ENCODE results near the gene SLC35F4.
A peak's percentile ranks its signal among the peaks of the same experiment; 100 is the strongest.
"Not testable (repeated sequence)": the region's sequence is repeated elsewhere in the genome, so short reads cannot be mapped to it uniquely, and the experiment has no call there.

Gene SLC35F4

DNA sequence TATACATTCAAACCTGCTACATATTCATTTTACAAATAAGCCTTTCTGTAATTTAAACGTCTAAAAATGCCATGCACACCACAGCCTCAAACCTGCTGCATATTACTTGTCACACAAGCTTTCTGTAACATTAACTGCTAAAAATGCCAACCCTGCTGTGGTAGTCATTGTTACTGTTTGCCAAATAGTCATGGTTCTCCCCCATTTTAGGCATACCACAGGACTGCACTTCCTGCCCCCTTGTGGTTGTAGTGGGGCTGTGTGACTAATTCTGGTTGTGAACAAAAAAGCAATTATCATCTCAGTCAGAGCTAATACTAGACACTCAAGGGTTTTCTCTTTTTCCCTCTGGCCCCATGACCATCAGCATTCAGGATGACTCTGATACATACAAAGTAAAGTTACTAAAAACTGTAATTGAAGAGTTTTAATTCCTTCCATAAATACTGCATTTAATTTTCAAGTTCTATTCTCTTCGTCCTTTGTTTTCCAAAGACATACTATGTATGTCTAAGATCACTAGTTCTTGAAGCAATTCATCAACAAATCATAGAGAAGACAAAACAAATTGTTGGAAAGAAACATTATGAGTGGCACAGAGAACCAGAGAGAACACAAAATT, 5.7 kb upstream of the SLC35F4 start:
- H3K9ac ChIP-seq (ENCODE audit: low read depth, low read length): no peak overlapping the region
- peaks cover 7% of the 10 kb centered on the region for H3K27me3 ChIP-seq (ENCODE audit: control insufficient read depth, insufficient read depth, low read length)
- H3K4me3 ChIP-seq (ENCODE audit: low read depth, low read length): no peak overlapping the region
- no peaks in the 10 kb centered on the region for H3K9me3 ChIP-seq (ENCODE audit: control insufficient read depth, insufficient read depth, low read length)
- peaks cover 4% of the 10 kb centered on the region for H3K4me1 ChIP-seq (ENCODE audit: control insufficient read depth, insufficient read depth, low read length)
- H3K36me3 ChIP-seq (ENCODE audit: control insufficient read depth, insufficient read depth, low read length): no peaks in the 10 kb centered on the region

DNA sequence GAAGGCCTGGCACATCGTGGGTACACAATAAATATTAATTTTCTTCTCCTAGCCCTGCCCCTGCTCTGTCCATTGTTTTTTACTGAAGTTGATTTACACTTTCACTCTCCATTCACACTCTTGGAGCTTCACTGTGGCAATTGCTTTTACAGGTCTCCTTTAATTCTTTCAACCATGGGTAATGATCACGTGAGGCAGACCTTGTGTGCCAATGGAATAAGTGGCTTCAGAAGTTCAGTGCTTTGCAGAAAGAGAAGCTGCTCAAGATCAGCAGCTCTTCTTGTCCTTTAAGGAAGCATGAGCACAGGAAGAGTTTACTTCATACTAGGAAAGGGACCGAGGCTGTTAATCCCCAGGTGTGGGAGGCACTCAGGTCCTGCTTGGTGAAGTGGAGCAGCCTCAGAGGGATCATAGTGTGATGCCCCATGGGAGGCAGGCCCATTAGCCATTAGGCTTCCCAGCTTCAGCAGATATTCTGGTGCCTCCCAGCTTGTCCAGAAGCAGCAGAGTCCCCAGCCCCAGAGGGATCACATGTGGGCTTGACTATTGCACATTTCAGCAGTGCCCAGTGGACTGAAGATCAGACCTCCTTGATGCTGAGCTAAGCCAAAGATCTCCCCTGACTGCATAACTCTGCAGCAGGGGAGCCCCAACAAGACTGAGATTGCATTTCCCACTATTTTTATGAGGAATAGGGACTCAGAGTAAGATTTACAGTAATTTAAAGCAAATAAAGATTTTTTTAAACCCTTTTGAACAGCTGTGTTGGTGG, 5.0 kb upstream of the SLC35F4 start:
- no peak overlapping the region for H3K4me3 ChIP-seq (ENCODE audit: low read depth, low read length)
- no peaks in the 10 kb centered on the region for H3K9me3 ChIP-seq (ENCODE audit: control insufficient read depth, insufficient read depth, low read length)
- peaks cover 4% of the 10 kb centered on the region for H3K4me1 ChIP-seq (ENCODE audit: control insufficient read depth, insufficient read depth, low read length)
- H3K9ac ChIP-seq (ENCODE audit: low read depth, low read length): no peak overlapping the region
- H3K27me3 ChIP-seq (ENCODE audit: control insufficient read depth, insufficient read depth, low read length): peaks cover 14% of the 10 kb centered on the region
- no peaks in the 10 kb centered on the region for H3K36me3 ChIP-seq (ENCODE audit: control insufficient read depth, insufficient read depth, low read length)

DNA sequence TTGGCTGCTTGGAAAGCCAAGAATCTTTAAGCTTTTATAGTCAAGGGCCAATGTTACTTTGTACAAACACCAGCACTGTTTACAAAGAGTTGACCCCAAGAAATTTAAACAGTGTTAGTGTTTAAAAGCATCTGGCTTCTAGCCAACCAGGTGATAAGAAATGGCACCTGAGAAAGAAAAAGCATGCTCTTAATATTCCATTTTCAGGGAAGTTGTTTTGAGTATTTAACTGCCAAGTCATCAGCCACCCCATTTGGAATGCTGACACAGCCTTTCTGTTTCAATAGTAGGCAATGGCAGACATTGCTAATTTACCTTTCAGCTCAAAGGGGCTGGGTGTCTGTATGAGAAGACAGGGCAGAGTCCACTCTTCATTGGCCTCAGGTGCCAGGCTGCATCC, 3.7 kb upstream of the SLC35F4 start:
- Histone ChIP-seq H3K4me3 (ENCODE audit: low read depth, low read length) (no peak overlapping the region), H3K4me1 (ENCODE audit: control insufficient read depth, insufficient read depth, low read length) (peaks cover 4% of the 10 kb centered on the region), H3K9ac (ENCODE audit: low read depth, low read length) (no peak overlapping the region), H3K9me3 (ENCODE audit: control insufficient read depth, insufficient read depth, low read length) (no peaks in the 10 kb centered on the region), H3K27me3 (ENCODE audit: control insufficient read depth, insufficient read depth, low read length) (peaks cover 16% of the 10 kb centered on the region), H3K36me3 (ENCODE audit: control insufficient read depth, insufficient read depth, low read length) (no peaks in the 10 kb centered on the region)

DNA sequence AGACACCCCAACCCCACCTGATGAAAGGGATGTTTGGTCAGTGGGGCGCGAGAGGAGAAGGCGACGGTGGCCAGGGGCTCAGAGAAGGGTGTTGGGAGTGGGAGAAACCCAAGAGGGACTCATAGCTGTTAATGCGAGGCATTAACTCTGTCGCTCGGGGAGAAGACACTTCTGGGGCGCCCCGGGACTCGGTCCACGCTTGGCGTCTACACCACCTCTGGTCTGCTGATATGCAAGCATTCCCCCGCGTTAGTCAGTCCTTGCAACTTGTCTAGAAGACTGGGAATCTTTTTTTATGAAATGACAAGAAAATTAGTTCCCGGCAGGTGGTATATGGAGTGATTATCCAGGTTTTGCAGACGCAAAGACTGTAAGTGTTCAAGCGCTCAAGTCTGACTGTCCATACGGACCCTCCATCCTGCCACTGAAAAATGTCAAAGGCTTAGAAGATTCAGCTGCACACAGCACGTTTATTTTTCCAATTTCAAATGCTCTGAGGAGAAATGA, 360 bp upstream of the SLC35F4 start:
- Histone ChIP-seq H3K9ac (ENCODE audit: low read depth, low read length) (no peak overlapping the region), H3K4me1 (ENCODE audit: control insufficient read depth, insufficient read depth, low read length) (peaks cover 2% of the 10 kb centered on the region), H3K9me3 (ENCODE audit: control insufficient read depth, insufficient read depth, low read length) (no peaks in the 10 kb centered on the region), H3K27me3 (ENCODE audit: control insufficient read depth, insufficient read depth, low read length) (peaks cover 35% of the 10 kb centered on the region), H3K4me3 (ENCODE audit: low read depth, low read length) (peak overlapping the region; percentile 52), H3K36me3 (ENCODE audit: control insufficient read depth, insufficient read depth, low read length) (no peaks in the 10 kb centered on the region)

DNA sequence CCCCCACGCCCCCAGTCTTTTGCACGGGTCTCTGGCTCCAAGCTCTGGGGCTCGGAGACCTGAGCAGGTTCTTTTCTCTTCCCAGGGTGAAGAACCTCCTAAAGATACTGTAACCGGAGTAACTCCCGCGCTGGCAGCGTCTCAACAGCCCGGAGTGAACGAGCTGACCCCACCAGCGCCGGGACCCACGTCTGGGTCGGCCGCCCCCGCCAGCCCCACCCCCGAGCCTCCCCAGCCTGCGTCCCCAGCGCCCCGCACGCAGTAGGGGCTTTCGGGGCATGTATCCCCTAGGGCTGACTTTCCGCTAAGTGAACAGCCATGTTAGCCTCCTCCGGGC, 858 bp downstream of the SLC35F4 start:
- peaks cover 36% of the 10 kb centered on the region for H3K27me3 ChIP-seq (ENCODE audit: control insufficient read depth, insufficient read depth, low read length)

DNA sequence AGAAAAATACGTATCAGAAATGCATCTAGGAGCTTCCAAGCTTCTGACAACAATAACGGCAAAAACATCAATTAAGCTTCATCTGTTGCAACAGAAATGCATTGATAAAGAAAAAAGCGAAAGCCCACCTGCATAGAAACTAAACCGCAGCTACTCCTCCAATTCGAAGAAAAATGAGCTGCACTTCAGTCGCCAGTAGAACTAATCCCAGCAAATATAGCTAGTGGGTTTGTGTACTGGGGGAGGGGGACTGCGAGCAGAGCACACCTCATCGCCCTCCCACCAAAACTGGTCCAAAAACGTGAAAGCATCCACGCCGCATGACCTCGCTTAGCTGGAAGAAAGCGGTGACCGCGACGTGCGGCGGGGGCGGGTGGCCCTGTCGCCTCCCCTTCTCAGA, 1.2 kb downstream of the SLC35F4 start:
- H3K27me3 ChIP-seq (ENCODE audit: control insufficient read depth, insufficient read depth, low read length): peaks cover 36% of the 10 kb centered on the region
- H3K4me1 ChIP-seq (ENCODE audit: control insufficient read depth, insufficient read depth, low read length): no peaks in the 10 kb centered on the region
- H3K4me3 ChIP-seq (ENCODE audit: low read depth, low read length): peak overlapping the region; percentile 47
- H3K9ac ChIP-seq (ENCODE audit: low read depth, low read length): no peak overlapping the region
- H3K36me3 ChIP-seq (ENCODE audit: control insufficient read depth, insufficient read depth, low read length): no peaks in the 10 kb centered on the region
- H3K9me3 ChIP-seq (ENCODE audit: control insufficient read depth, insufficient read depth, low read length): no peaks in the 10 kb centered on the region

More for the DNA sequence above, 858 bp downstream of the SLC35F4 start:
- H3K4me3 ChIP-seq (ENCODE audit: low read depth, low read length): peak overlapping the region; percentile 47
- H3K4me1 ChIP-seq (ENCODE audit: control insufficient read depth, insufficient read depth, low read length): no peaks in the 10 kb centered on the region
- no peak overlapping the region for H3K9ac ChIP-seq (ENCODE audit: low read depth, low read length)
- H3K9me3 ChIP-seq (ENCODE audit: control insufficient read depth, insufficient read depth, low read length): no peaks in the 10 kb centered on the region
- H3K36me3 ChIP-seq (ENCODE audit: control insufficient read depth, insufficient read depth, low read length): no peaks in the 10 kb centered on the region

DNA sequence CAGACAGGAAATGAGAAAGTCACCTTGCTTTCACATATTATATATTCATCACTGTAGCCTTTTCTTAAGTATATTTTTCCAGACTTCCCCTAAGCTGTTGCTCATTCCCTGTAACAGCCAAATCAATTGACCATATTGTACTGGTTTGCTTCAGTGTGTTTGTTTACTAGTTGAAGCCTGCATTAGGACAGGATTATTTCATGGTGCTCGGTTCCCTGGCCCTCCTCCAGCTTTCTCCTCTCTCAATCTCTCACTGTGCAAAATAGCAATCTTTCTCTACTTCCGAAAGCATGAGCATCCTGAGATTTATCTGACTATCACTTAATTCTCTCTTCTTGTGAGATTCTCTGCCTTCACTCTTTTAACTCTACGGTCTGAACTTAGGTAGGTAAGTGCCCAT, 2.4 kb downstream of the SLC35F4 start:
- no peaks in the 10 kb centered on the region for H3K4me1 ChIP-seq (ENCODE audit: control insufficient read depth, insufficient read depth, low read length)
- H3K36me3 ChIP-seq (ENCODE audit: control insufficient read depth, insufficient read depth, low read length): no peaks in the 10 kb centered on the region
- H3K4me3 ChIP-seq (ENCODE audit: low read depth, low read length): no peak overlapping the region
- no peak overlapping the region for H3K9ac ChIP-seq (ENCODE audit: low read depth, low read length)
- no peaks in the 10 kb centered on the region for H3K9me3 ChIP-seq (ENCODE audit: control insufficient read depth, insufficient read depth, low read length)
- peaks cover 36% of the 10 kb centered on the region for H3K27me3 ChIP-seq (ENCODE audit: control insufficient read depth, insufficient read depth, low read length)

DNA sequence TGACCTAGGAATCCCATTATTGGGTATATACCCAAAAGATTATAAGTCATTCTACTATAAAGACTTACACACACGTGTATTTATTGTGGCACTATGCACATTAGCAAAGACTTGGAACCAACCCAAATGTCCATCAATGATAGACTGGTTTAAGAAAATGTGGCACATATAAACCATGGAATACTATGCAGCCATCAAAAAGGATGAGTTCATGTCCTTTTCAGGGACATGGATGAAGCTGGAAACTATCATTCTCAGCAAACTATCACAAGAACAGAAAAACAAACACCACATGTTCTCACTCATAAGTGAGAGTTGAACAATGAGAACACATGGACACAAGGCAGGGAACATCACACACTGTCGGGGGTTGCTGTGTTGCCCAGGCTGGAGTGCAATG, 10.2 kb downstream of the SLC35F4 start:
- not testable (repeated sequence) for H3K4me3 ChIP-seq (ENCODE audit: low read depth, low read length); H3K4me1 ChIP-seq (ENCODE audit: control insufficient read depth, insufficient read depth, low read length); H3K9ac ChIP-seq (ENCODE audit: low read depth, low read length); H3K27me3 ChIP-seq (ENCODE audit: control insufficient read depth, insufficient read depth, low read length); H3K36me3 ChIP-seq (ENCODE audit: control insufficient read depth, insufficient read depth, low read length); H3K9me3 ChIP-seq (ENCODE audit: control insufficient read depth, insufficient read depth, low read length)

DNA sequence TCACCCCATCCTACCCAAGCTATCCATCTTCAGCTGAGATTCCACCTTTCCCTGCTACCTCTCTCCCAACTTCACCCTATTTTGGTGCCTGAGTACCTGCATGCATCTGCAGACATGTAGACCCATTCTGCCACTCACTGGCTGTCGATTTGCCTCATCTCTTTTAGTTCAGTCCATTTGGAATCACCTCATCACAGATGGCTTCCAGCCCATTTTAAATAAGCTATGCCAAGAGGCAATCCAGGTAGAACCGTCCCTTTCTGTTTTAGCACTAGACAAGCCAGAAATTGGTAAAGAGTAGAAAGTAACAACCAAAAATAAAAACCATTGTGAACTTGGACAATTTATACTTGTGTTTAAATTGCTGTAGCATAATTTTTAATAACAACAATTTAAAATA, 11.3 kb downstream of the SLC35F4 start:
- Histone ChIP-seq H3K27me3 (ENCODE audit: control insufficient read depth, insufficient read depth, low read length) (no peaks in the 10 kb centered on the region), H3K9ac (ENCODE audit: low read depth, low read length) (no peak overlapping the region), H3K4me1 (ENCODE audit: control insufficient read depth, insufficient read depth, low read length) (no peaks in the 10 kb centered on the region), H3K36me3 (ENCODE audit: control insufficient read depth, insufficient read depth, low read length) (no peaks in the 10 kb centered on the region), H3K9me3 (ENCODE audit: control insufficient read depth, insufficient read depth, low read length) (no peaks in the 10 kb centered on the region), H3K4me3 (ENCODE audit: low read depth, low read length) (no peak overlapping the region)

DNA sequence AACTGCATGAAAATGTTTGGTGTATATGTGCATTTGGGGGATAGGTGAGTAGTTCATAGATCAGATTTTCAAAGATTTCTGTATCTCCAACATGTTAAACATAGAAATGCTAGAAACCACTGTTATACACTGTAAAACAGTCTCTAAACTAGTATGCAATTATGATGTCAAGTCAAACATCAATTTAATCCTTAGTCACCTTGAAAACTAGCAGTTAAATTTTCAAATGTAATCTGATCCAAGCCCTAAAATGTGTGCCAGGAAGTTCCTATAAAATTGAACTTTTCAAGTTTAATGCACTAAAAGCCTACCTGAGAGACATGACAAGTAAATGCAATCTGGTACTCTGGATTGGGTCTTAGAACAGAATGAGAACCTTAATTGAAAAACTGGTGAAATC, 14.5 kb downstream of the SLC35F4 start:
- Histone ChIP-seq H3K9ac (ENCODE audit: low read depth, low read length) (no peak overlapping the region), H3K36me3 (ENCODE audit: control insufficient read depth, insufficient read depth, low read length) (no peaks in the 10 kb centered on the region), H3K27me3 (ENCODE audit: control insufficient read depth, insufficient read depth, low read length) (no peaks in the 10 kb centered on the region), H3K9me3 (ENCODE audit: control insufficient read depth, insufficient read depth, low read length) (no peaks in the 10 kb centered on the region), H3K4me1 (ENCODE audit: control insufficient read depth, insufficient read depth, low read length) (no peaks in the 10 kb centered on the region), H3K4me3 (ENCODE audit: low read depth, low read length) (no peak overlapping the region)

DNA sequence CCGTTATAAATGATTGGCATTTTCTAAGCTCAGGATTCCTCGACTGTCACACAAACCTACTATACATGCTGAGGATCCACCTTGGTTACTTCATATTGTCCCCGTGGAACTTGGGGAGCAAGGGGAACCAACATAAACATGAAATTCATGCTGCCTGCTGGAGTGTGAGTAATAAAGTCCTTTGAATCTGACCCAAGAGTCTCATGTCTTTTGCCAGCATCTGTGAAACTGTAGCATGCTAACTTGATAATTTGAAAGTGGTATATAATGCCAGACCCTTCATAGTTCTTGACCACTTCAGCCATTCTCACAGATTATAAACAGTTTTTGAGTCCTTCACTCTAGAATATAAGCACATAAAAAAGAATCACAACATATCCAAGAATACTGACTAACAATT, 17.1 kb downstream of the SLC35F4 start:
- no peaks in the 10 kb centered on the region for H3K36me3 ChIP-seq (ENCODE audit: control insufficient read depth, insufficient read depth, low read length)
- H3K4me1 ChIP-seq (ENCODE audit: control insufficient read depth, insufficient read depth, low read length): no peaks in the 10 kb centered on the region
- H3K4me3 ChIP-seq (ENCODE audit: low read depth, low read length): no peak overlapping the region
- H3K9me3 ChIP-seq (ENCODE audit: control insufficient read depth, insufficient read depth, low read length): no peaks in the 10 kb centered on the region
- H3K9ac ChIP-seq (ENCODE audit: low read depth, low read length): no peak overlapping the region
- H3K27me3 ChIP-seq (ENCODE audit: control insufficient read depth, insufficient read depth, low read length): no peaks in the 10 kb centered on the region

DNA sequence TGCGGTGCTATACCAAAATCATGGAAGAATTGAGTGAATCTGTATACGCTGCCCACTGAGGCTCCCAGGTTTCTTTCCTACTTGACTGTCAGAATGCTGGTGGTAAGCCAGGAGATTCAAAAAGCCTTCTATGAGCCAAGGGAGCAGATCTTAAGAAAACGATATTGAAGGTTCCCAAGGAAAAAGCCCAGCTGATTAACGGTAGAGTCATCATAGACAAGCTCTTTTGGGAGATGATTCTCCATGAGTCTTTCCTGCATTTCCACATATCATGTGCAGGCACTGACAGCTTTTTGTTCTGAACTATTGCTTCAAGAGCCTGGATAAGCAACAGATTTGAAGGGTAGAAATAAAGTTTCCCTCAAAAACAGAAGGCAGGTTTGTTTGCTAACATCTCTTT, 17.5 kb downstream of the SLC35F4 start:
- H3K9ac ChIP-seq (ENCODE audit: low read depth, low read length): no peak overlapping the region
- H3K27me3 ChIP-seq (ENCODE audit: control insufficient read depth, insufficient read depth, low read length): no peaks in the 10 kb centered on the region
- H3K9me3 ChIP-seq (ENCODE audit: control insufficient read depth, insufficient read depth, low read length): no peaks in the 10 kb centered on the region
- no peaks in the 10 kb centered on the region for H3K36me3 ChIP-seq (ENCODE audit: control insufficient read depth, insufficient read depth, low read length)
- H3K4me3 ChIP-seq (ENCODE audit: low read depth, low read length): no peak overlapping the region
- H3K4me1 ChIP-seq (ENCODE audit: control insufficient read depth, insufficient read depth, low read length): no peaks in the 10 kb centered on the region

Data from iPS-15b (cell line).